CD4-positive, alpha-beta memory T cell (primary cell): ENCODE results near the gene GRM5. TPM values are rescaled to one million over a fixed set of nuclear protein-coding genes. Genes with fewer than 3 reads are reported as not detected.
"Not testable (repeated sequence)": the region's sequence is repeated elsewhere in the genome, so short reads cannot be mapped to it uniquely, and the experiment has no call there.

ENCODE experiments used
- CTCF ChIA-PET: fragments of 350-600 bp; sonication (Branson Sonifier 250); formaldehyde crosslinking; loops from one replicate; lab custom pipeline; 2021; ENCODE audit warnings: inconsistent platforms; ENCODE audit not compliant: partially characterized antibody; lab: Charles Lee
- POLR2A ChIA-PET: fragments of 350-600 bp; sonication (Branson Sonifier 250); formaldehyde crosslinking; loops from one replicate; lab custom pipeline; 2021; ENCODE audit not compliant: partially characterized antibody; lab: Charles Lee
- DNase-seq, 5 donors: peaks; one replicate each; pipeline versions ENCODE4 v3.0.0 to v3.0.0-alpha.2; 2020 to 2022; ENCODE audit warnings: mixed read lengths in 1 of 5
- H3K27ac ChIP-seq: one replicate; pipeline ENCODE4 v1.7.0; 2013; ENCODE audit warnings: low read depth, low read length
- H3K27me3 ChIP-seq: 2 replicates; pipeline ENCODE4 v1.7.0; 2013; ENCODE audit warnings: mild to moderate bottlenecking, low read length, moderate library complexity; ENCODE audit not compliant: insufficient read depth
- H3K36me3 ChIP-seq: 2 replicates; pipeline ENCODE4 v1.7.0; 2013; ENCODE audit warnings: mild to moderate bottlenecking, low read length, moderate library complexity; ENCODE audit not compliant: insufficient read depth
- H3K4me1 ChIP-seq: 2 replicates; pipeline ENCODE4 v1.7.0; 2013; ENCODE audit warnings: mild to moderate bottlenecking, low read length, moderate library complexity; ENCODE audit not compliant: insufficient read depth
- H3K4me3 ChIP-seq, 2 donors: one replicate each; pipeline ENCODE4 v1.7.0; 2013; ENCODE audit warnings: low read length in 2 of 2, mild to moderate bottlenecking in 1 of 2
- H3K9me3 ChIP-seq, 2 donors: one replicate each; pipeline ENCODE4 v1.7.0; 2013; ENCODE audit warnings: low read length in 2 of 2, control low read depth in 1 of 2; ENCODE audit not compliant: control insufficient read depth in 1 of 2
- H3K27ac Mint-ChIP-seq, 7 donors: one replicate each; pipeline ENCODE4 v1.8.0; 2020 to 2021; ENCODE audit warnings: mixed read lengths in 7 of 7, mild to moderate bottlenecking in 6 of 7, inconsistent platforms in 3 of 7, moderate library complexity in 3 of 7
- H3K27me3 Mint-ChIP-seq, 2 donors: one replicate each; pipeline ENCODE4 v1.8.0; 2020 to 2021; ENCODE audit warnings: mixed read lengths in 2 of 2
- H3K36me3 Mint-ChIP-seq, 2 donors: one replicate each; pipeline ENCODE4 v1.8.0; 2020 to 2021; ENCODE audit warnings: mixed read lengths in 2 of 2, inconsistent platforms in 1 of 2, mild to moderate bottlenecking in 1 of 2
- H3K4me1 Mint-ChIP-seq, 4 donors: one replicate each; pipeline ENCODE4 v1.8.0; 2020 to 2021; ENCODE audit warnings: mixed read lengths in 4 of 4, mild to moderate bottlenecking in 1 of 4
- H3K4me3 Mint-ChIP-seq, 8 donors: one replicate each; pipeline ENCODE4 v1.8.0; 2020 to 2021; ENCODE audit warnings: mixed read lengths in 8 of 8, mild to moderate bottlenecking in 7 of 8, moderate library complexity in 6 of 8, inconsistent platforms in 3 of 8
- H3K9me3 Mint-ChIP-seq, 8 donors: one replicate each; pipeline ENCODE4 v1.8.0; 2020 to 2021; ENCODE audit warnings: mixed read lengths in 8 of 8, mild to moderate bottlenecking in 5 of 8, inconsistent platforms in 3 of 8, moderate library complexity in 1 of 8
- intact Hi-C: fragments of 100-400 bp; cut with micrococcal nuclease; formaldehyde crosslinking; loops from one replicate; pipeline ENCODE4 v1.15.1; 2023
- polyA plus RNA-seq, 2 donors: library from polyadenylated mRNA; unstranded; fragments of 300-500 nt; fragmentation: Illumina TruSeq; gene quantifications; one replicate each; pipeline ENCODE4 v1.2.3, GENCODE V29; 2021
- total RNA-seq, 2 experiments: library from RNA; stranded (reverse); gene quantifications; one replicate each; pipeline ENCODE4 v1.2.3, GENCODE V29; 2021

GRM5 gene
- total RNA-seq (not detected), polyA plus RNA-seq (not detected)

GRCh38 chr11:89065651-89066201 lies at the start of gene GRM5:
GRM5 (minus strand) TSS chr11:89065982; CDS start chr11:89047872, 18,110 bp downstream.
- H3K36me3 ChIP-seq, POLR2A ChIA-PET, H3K4me1 Mint-ChIP-seq, H3K4me3 Mint-ChIP-seq, H3K4me1 ChIP-seq, H3K4me3 ChIP-seq, H3K27ac Mint-ChIP-seq, H3K27ac ChIP-seq, CTCF ChIA-PET, H3K9me3 Mint-ChIP-seq, DNase-seq, H3K27me3 ChIP-seq, H3K9me3 ChIP-seq, intact Hi-C loops, H3K36me3 Mint-ChIP-seq: not testable (repeated sequence)
- H3K27me3 Mint-ChIP-seq = peaks cover 12 to 27% of the 10 kb centered on the region in 2 donors

- DNase-seq = peak in 4 of 5 donors; percentile 4 to 5 (median 5)
- H3K9me3 Mint-ChIP-seq, H3K9me3 ChIP-seq, H3K4me3 Mint-ChIP-seq, intact Hi-C loops, H3K27ac Mint-ChIP-seq, H3K4me3 ChIP-seq, H3K27ac ChIP-seq, H3K27me3 Mint-ChIP-seq, H3K36me3 Mint-ChIP-seq, H3K4me1 Mint-ChIP-seq, POLR2A ChIA-PET, H3K4me1 ChIP-seq, CTCF ChIA-PET, H3K36me3 ChIP-seq, H3K27me3 ChIP-seq: not testable (repeated sequence)
Measured at GRCh38 chr11:89097956-89098355, 32.2 kb upstream of the GRM5 start.

- H3K27me3 ChIP-seq, H3K4me1 Mint-ChIP-seq, POLR2A ChIA-PET, H3K4me3 ChIP-seq, H3K27ac ChIP-seq, H3K4me3 Mint-ChIP-seq, H3K4me1 ChIP-seq, intact Hi-C loops, H3K36me3 Mint-ChIP-seq, H3K9me3 ChIP-seq, H3K27me3 Mint-ChIP-seq, CTCF ChIA-PET, H3K36me3 ChIP-seq, DNase-seq, H3K27ac Mint-ChIP-seq: not testable (repeated sequence)
- H3K9me3 Mint-ChIP-seq = peaks cover 3 to 21% (median 12%) of the 10 kb centered on the region in 8 donors
Measured at GRCh38 chr11:89093806-89094205, 28.0 kb upstream of the GRM5 start.

DNA sequence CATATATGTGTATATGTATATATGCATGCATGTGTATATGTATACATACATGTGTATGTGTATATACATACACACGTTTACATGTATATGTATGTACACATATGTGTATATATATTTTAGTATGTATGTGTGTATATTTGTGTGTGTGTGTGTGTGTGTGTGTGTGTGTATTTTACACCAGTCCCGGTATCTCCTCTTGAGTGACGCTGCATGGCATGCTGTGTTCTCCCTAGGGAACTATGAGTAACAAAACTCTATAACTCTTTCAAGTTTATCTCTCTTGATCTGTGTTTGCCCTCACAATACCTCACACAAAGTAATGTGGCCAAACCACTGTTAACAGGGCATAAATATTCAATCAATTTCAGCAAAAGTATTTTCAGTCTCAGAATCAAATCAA lies 19.2 kb upstream of the GRM5 start:
- CTCF ChIA-PET, H3K4me3 Mint-ChIP-seq, H3K27me3 ChIP-seq, POLR2A ChIA-PET, H3K9me3 ChIP-seq, H3K27me3 Mint-ChIP-seq, H3K27ac ChIP-seq, H3K27ac Mint-ChIP-seq, H3K36me3 ChIP-seq, H3K4me1 ChIP-seq, H3K4me1 Mint-ChIP-seq, H3K4me3 ChIP-seq, intact Hi-C loops, DNase-seq, H3K36me3 Mint-ChIP-seq: not testable (repeated sequence)
- H3K9me3 Mint-ChIP-seq = peaks cover 0 to 18% (median 11%) of the 10 kb centered on the region in 8 donors

- H3K36me3 Mint-ChIP-seq, H3K9me3 ChIP-seq, H3K4me3 ChIP-seq, H3K27ac Mint-ChIP-seq, POLR2A ChIA-PET, H3K9me3 Mint-ChIP-seq, H3K27ac ChIP-seq, H3K36me3 ChIP-seq, H3K27me3 Mint-ChIP-seq, H3K4me3 Mint-ChIP-seq, intact Hi-C loops, H3K4me1 Mint-ChIP-seq, H3K4me1 ChIP-seq, H3K27me3 ChIP-seq, DNase-seq, CTCF ChIA-PET: not testable (repeated sequence)
Measured at GRCh38 chr11:89070911-89071310, 5.1 kb upstream of the GRM5 start.

DNA sequence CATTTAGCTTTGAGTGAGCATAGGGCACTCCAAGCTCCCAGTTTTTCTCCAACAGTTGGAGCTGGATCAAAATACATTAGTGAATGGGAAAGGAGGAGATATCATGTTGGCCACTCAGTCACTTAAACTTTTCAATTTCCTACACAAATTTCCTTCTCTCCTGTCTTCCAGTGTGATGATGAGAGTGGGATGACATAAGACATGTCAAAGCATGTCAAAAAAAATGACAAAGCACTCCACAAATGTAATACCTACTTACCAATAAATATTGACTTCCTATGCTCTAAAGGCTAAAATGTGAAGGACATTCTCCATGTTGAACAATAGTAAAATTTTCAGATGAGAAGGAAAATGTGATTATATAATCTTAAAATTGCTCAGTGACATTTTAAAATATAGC lies 1.5 kb upstream of the GRM5 start:
- Mint-ChIP-seq H3K27ac (no peak overlapping the region), H3K27me3 (peaks cover 8 to 23% of the 10 kb centered on the region in 2 donors), H3K9me3 (peaks cover 0 to 6% (median 0%) of the 10 kb centered on the region in 8 donors), H3K4me3 (no peak overlapping the region), H3K4me1 (peaks cover 0 to 9% (median 0%) of the 10 kb centered on the region in 4 donors), H3K36me3 (no peaks in the 10 kb centered on the region)
- Histone ChIP-seq H3K36me3 (no peaks in the 10 kb centered on the region), H3K27me3 (no peaks in the 10 kb centered on the region), H3K27ac (no peak overlapping the region), H3K4me1 (no peaks in the 10 kb centered on the region), H3K9me3 (no peaks in the 10 kb centered on the region), H3K4me3 (no peak overlapping the region)
- POLR2A ChIA-PET = no interaction called here
- no peak for DNase-seq
- intact Hi-C loops = no loop called here
- CTCF ChIA-PET = no interaction called here

- Mint-ChIP-seq H3K27me3 (peaks cover 12 to 27% of the 10 kb centered on the region in 2 donors), H3K27ac (no peak overlapping the region), H3K36me3 (no peaks in the 10 kb centered on the region), H3K4me1 (peaks cover 0 to 9% (median 0%) of the 10 kb centered on the region in 4 donors), H3K9me3 (peaks cover 0 to 3% (median 0%) of the 10 kb centered on the region in 8 donors), H3K4me3 (no peak overlapping the region)
- Histone ChIP-seq H3K27me3 (no peaks in the 10 kb centered on the region), H3K27ac (no peak overlapping the region), H3K4me3 (no peak overlapping the region), H3K36me3 (no peaks in the 10 kb centered on the region), H3K4me1 (no peaks in the 10 kb centered on the region), H3K9me3 (no peaks in the 10 kb centered on the region)
- ChIA-PET CTCF (no interaction called here), POLR2A (no interaction called here)
- intact Hi-C loops = no loop called here
- no peak for DNase-seq
Measured at GRCh38 chr11:89065066-89065465, 716 bp downstream of the GRM5 start.

- H3K27ac Mint-ChIP-seq, H3K36me3 ChIP-seq, intact Hi-C loops, H3K4me3 ChIP-seq, H3K36me3 Mint-ChIP-seq, H3K4me1 ChIP-seq, H3K27me3 ChIP-seq, H3K9me3 ChIP-seq, DNase-seq, H3K27ac ChIP-seq, H3K4me3 Mint-ChIP-seq, CTCF ChIA-PET, H3K4me1 Mint-ChIP-seq, POLR2A ChIA-PET, H3K9me3 Mint-ChIP-seq: not testable (repeated sequence)
- H3K27me3 Mint-ChIP-seq = peaks cover 12 to 27% of the 10 kb centered on the region in 2 donors
Measured at GRCh38 chr11:89063481-89063951, 2.3 kb downstream of the GRM5 start.
